Raji (cell line): ENCODE measurements around the gene COQ2.

Experiments used
- POLR2A ChIP-seq: IDR thresholded peaks from 2 replicates; pipeline ENCODE4 v1.6.1; 2011; ENCODE audit warnings: low read depth, low read length, control low read depth; ENCODE audit not compliant: insufficient read depth

The COQ2 gene

DNA sequence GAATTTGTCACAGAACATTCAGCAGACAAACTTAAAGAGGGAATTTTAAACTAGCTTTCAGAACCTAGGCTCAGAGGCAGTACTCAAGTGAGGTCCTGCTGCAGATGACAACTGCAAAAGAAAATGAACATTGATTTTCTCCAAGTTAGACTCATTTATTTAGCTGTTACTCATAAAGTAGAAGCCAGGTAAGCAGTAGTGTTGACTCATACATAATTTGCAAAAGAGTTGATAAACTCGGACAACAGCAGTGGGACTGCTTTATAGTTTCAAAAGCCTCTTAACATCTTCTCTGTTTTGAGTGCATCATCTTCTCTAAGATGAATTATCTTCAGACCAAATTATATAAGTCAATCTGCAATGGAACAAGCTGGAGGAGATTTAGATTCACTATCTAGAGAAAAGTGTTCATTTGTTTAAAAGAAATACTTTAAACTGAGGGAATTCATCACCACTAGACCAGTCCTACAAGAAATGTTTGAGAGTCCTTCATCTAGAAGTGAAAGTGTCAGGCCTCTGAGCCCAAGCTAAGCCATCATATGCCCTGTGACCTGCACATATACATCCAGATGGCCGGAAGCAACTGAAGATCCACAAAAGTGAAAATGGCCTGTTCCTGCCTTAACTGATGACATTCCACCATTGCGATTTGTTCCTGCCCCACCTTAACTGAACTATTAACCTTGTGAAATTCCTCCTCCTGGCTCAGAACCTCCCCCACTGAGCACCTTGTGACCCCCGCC is 49.5 kb downstream of the COQ2 start:
- TF ChIP-seq POLR2A, result no peak

DNA sequence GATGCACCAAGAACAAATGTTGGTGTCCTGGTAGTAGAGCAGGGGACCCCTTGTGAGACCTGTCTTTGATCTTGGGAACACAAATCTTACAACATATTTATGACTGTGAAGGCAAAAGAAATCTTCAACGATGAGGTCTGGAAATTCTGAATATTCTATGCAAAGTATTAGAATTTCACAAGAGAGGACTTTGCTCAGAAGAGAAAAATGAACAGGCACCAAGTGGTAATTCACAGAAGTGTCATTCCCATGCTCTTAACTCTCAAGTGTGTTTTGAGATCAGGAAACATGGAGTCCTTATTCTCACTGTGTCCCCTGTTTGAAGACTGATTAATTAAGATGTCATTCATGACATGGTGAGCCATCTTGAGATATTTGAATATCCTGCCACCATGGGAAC is 52.5 kb downstream of the COQ2 start:
- no peak for TF ChIP-seq POLR2A

DNA sequence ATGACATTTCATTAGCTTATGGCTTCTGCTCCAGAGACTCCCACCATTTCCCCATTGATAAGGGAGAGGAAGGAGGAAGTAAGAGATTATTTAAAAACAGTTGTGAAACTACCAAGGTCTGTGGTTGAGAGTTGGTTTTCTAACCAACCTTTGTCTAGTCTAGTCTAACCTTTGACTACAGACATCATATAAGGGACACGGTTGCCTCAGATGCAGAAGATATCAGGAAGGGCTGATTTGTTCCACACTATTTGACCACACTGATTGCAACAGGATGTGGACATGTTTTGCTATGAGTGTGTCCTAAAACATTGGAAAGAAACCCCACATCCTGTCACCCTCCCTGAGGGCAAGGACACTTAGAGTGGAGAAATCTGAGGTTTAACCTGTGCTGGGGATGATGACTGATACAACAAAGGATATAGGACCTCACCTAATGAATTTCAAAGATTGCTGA is 53.0 kb downstream of the COQ2 start:
- no peak for TF ChIP-seq POLR2A

DNA sequence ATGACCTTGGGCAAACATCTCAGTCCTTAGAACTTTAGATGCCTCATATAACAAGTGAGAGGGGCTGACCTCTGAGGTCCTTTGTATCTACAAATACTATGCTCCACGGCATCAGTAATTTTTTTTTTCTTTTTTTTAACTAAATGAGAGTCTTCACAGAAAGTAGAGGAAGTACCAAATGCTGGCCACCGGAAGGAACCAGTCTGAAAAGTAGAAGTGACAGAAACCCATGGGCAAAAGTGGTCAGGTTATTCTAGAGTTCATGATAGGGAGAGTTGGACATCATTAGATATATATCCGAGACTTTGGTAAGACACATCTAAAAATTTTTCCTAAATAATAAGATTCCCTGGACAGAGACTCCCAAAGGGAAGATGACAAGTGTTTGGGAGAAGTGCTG is 53.7 kb downstream of the COQ2 start:
- TF ChIP-seq POLR2A, result no peak

DNA sequence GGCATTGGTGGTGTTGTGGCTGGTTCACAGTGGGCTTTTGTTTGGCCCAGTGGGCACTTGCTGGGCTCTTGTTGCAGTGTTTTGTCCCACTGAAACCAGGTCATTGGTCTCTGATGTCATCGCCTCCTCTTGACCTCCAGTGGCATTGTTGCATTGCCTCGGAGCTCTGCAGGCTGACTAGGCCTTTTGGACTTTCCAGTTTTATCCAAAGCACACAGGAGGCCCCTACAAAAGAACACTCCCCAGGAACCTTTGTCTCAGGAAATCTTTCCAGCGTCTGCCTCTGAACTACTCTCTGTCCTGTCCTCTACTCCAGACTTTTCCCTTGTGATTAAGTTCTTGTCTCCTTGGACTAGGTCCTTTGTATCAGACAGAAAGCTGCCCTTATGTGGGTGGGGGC is 54.8 kb downstream of the COQ2 start:
- TF ChIP-seq POLR2A, result no peak

DNA sequence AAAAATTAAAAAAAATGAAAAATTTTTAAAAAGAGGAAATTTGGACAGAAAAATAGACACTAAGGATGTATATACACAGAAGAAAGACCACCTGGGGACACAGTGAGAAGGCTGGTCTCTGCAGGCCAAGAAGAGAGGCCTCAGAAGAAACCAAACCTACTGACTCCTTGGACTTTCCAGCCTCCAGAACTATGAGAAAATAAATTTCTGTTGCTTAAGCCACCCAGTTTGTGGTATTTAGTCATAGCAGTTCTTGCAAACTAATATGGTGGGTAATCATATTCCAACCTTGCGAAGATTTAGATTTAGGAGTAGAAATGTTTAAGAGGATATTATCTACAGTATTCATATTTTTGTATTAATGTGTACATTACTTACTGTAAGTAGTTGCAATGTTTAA is 56.4 kb downstream of the COQ2 start:
- TF ChIP-seq POLR2A, result no peak

DNA sequence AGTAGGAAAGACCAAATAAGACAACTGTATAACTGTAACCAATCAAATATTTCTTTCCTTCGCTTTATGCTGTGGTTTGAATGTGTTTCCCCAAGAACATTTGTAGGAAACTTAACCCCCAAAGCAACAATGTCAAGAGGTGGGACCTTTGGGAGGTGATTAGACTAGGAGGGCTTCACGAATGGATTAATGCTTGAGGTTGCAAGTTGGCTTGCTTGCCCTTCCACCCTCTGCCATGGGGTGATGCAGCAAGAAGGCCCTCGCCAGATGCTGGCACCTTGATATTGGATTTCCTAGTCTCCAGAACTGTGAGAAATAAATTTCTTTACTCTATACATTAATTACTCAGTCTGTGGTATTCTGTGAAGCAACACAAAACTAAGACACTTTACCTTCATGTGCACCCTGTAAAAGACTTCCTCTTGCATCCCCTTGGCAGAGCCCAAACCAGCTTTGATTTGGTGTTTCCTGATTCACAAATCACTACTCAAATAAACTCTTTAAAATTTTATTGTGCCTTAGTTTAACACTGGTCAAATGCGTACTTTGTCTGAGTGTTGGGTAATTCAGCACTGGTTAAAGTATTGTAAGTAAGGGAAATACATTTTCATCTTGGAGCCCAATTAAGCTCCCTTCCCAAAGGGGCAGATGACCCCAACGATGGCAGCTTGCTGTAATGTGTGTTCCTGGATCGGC is 59.9 kb downstream of the COQ2 start:
- TF ChIP-seq POLR2A, result no peak

DNA sequence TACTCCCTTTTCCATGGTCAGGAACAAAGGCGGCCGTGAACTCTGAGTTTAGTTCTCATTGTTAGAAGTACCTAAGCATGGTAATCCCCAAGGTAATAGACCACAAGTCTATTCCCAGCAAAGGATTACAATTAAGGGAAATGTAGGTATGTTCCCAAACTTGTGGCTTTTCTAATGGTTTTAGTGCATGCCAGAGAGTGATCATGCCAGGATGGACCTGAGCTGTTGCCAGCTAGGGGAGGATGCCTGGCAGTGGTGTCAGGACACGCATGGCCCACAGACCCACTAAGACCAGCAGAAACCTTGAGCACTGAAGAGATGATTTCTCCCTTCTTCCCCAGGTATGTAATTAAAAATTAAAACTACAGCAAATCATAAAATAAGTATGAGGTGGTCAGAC is 60.8 kb downstream of the COQ2 start:
- TF ChIP-seq POLR2A, result no peak

DNA sequence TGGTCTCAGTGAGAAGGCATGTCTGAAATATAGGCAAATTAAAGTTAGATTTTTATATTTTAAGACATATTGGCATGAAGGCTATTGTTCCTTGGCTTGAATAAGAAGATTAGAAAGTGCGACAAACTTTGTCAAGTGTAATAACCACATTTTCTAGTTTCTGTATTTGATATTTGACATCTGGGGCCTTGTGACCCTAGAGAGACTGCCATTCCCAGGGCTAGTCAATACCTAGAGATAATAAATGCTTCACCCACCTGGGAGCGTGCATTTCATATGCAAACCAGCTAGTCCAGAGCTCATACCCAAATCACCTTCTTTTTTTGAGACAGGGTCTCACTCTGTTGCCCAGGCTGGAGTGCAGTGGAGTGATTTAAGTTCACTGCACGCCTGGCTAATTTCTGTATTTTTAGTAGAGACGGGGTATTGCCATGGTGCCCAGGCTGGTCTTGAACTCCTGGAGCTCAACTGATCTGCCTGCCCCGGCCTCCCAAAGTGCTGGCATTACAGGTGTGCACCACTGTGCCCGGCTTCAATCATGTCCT is 62.6 kb downstream of the COQ2 start:
- no peak for TF ChIP-seq POLR2A

DNA sequence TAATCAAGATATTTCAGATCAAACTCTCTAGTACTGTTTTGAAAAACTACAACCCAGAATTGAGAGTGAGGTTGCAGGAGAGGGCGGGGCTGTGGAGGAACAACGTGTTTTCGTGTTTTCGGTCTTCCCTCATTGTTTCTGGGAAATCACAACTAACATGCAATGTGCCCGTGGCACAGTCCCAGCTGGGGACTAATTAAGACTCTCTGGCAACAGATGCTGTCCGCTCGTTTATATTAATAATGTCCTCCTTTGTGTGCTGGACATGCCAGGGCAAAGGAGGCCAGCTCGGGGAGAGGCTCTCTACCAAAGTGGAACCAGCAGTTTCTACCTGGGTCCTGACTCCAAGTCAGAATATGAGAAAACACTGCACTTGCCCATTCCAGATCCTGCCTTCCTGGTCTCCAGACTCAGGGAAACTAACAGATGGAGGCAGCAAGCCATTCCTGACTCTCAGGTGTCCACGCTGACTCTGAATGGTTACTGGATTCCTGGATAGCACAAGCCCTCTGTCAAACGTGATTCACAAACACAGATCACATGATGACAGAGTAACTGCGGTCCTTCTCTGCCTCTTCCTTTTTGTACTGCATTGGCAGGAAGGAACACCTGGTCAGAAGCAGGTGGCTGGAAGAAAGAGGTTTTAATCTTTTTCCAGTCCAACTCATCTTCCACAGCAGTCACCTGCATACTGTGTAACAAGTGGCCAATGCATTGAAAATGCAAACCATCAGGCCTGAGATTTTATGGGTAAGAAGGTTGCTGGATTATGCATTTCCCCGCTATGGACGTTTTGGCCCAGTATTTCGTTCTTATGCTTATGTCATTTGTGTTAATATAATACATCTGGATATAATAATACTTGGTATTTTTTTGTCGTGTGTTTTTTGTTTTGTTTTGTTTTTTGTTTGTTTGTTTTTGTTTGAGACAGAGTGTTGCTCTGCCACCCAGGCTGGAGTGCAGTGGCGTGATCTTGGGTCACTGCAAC is 65.0 kb downstream of the COQ2 start:
- TF ChIP-seq POLR2A, result no peak

DNA sequence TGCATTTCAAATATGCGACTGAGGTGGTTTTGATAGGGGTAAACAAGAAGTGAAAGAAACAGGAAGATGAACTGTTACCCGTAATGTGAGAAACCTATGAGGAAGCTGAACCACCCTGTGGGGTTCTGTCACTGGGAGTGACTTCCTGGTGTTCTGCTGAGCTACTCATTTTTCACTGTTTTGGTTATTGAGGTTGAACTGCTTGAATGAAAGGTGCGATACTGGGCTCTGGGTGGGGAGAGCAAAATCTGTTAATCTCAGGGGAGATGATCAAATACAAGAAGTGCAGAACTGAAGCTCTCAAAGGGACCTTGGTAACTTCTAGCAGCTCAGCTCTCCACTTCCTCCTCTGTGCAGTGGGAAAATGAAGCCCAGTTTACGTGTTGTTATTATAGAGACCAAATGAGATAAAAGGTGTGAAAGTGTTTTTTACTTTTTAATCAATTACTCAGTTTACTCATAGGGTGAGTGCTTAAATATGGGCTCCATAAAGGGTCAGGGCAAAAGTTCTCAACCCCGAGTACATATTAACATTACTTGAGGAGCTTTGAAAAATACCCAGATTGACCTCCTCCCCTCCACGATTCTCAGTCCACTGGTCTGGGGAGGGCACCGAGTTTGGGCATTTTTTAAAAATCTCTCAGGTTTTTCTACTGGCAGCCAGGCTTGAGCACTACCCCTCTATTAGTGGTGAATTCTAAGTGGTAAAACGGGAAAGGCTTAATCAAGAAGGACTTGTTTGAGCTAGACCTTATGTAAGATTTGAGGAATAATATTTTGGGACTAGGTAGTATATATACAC is 66.7 kb downstream of the COQ2 start:
- no peak for TF ChIP-seq POLR2A

DNA sequence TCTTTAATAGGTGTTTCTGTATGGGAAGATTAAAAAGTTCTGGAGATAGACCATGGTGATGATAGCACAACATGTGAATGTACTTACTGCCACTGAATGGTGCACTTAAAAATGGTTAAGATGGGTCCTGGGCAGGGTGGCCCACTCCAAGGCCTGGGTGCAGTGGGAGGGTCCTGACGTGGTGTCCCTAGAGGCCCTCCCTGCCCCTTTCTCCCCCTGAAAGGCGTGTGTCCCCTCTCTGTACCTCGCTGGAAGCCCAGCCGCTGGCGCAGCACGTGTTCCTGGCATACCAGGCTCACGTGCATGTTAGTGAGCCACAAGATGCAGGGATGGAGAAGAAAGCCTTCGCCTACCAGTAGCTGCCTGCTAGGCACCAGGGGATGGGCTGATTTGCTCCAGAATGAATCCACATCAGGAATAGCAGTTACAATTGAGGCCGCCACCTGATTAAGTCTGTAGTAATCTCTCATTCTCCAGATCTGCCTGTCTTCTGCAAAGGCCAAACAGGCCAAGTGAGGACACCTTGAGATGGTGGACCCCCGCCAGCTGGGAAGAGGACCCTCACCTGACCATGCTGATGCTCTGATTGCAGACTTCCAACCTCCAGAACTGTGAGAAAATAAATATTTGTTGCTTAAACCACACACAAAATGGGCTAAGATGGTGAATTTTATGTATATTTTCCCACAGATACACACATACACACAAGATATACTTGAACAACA is 67.5 kb downstream of the COQ2 start:
- no peak for TF ChIP-seq POLR2A

DNA sequence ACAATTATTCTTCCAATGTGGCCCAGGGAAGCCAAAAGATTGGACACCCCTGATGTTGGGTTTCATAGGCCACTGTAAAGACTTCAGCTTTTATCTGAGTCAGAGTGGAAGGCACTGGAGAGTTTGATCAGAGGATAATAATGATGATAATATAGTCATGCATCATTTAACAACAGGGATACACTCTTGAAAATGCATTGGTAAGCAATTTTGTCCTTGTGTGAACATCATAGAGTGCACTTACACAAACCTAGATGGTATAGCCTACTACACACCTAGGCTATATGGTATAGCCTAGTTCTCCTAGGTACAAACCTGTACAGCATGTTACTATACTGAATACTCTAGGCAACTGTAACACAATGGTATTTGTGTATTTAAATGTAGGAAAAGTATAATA is 70.5 kb downstream of the COQ2 start:
- TF ChIP-seq POLR2A, result no peak
